Activated B cell treated with CpG ODN at 0.5 μM for 24 hours (primary cell): ENCODE results near the gene TMCO4. TPM values are rescaled to one million over a fixed set of nuclear protein-coding genes. Genes with fewer than 3 reads are reported as not detected.

Source experiments
- ATAC-seq: fragments of 200-7000 bp; cut with Tn5 transposase; one replicate; pipeline ENCODE4 v1.10.0; 2021; ENCODE audit warnings: low read depth, mild to moderate bottlenecking, moderate library complexity
- CTCF ChIA-PET: fragments of 350-600 bp; sonication (Branson Sonifier 250); formaldehyde crosslinking; loops from one replicate; lab custom pipeline; 2021; ENCODE audit warnings: antibody characterized with exemption; lab: Charles Lee
- POLR2A ChIA-PET: fragments of 350-600 bp; sonication (Branson Sonifier 250); formaldehyde crosslinking; loops from one replicate; lab custom pipeline; 2021; ENCODE audit warnings: antibody characterized with exemption; lab: Charles Lee
- DNase-seq: peaks from one replicate; pipeline ENCODE4 v3.0.0; 2022
- H3K27ac Mint-ChIP-seq: one replicate; pipeline ENCODE4 v1.8.0; 2020; ENCODE audit warnings: mixed read lengths
- H3K27me3 Mint-ChIP-seq: one replicate; pipeline ENCODE4 v1.8.0; 2021; ENCODE audit warnings: mixed read lengths
- H3K36me3 Mint-ChIP-seq: one replicate; pipeline ENCODE4 v1.8.0; 2021; ENCODE audit warnings: low read depth, mixed read lengths
- H3K4me1 Mint-ChIP-seq: one replicate; pipeline ENCODE4 v1.8.0; 2021; ENCODE audit warnings: mixed read lengths
- H3K4me3 Mint-ChIP-seq: one replicate; pipeline ENCODE4 v1.8.0; 2020; ENCODE audit warnings: mild to moderate bottlenecking, mixed read lengths
- H3K9me3 Mint-ChIP-seq: one replicate; pipeline ENCODE4 v1.8.0; 2020; ENCODE audit warnings: mixed read lengths
- CTCF ChIP-seq: fragments of 200-600 bp; IDR thresholded peaks from one replicate; pipeline ENCODE4 v1.8.0; 2022; ENCODE audit warnings: antibody characterized with exemption, mild to moderate bottlenecking
- intact Hi-C: fragments of 100-400 bp; cut with micrococcal nuclease; formaldehyde crosslinking; loops from one replicate; pipeline ENCODE4 v1.15.1; 2024
- total RNA-seq: library from RNA; stranded (reverse); gene quantifications from 2 replicates; pipeline ENCODE4 v1.2.3, GENCODE V29; 2022

TMCO4 gene
- total RNA-seq, 1 donor from 2014 or later, result 22.3 TPM

GRCh38 chr1:19757641-19758040 lies 42.1 kb downstream of the TMCO4 start:
- no peak for TF ChIP-seq CTCF
- CTCF ChIA-PET, result no interaction called here
- Mint-ChIP-seq H3K36me3 (peaks cover 45% of the 10 kb centered on the region), H3K9me3 (no peaks in the 10 kb centered on the region), H3K4me3 (no peak overlapping the region), H3K27ac (no peak overlapping the region), H3K27me3 (no peaks in the 10 kb centered on the region), H3K4me1 (no peaks in the 10 kb centered on the region)
- POLR2A ChIA-PET, result no interaction called here
- ATAC-seq (no peak), DNase-seq (no peak)
- intact Hi-C loops, result no loop called here

- ChIA-PET CTCF (no interaction called here), POLR2A (no interaction called here)
- DNase-seq (no peak), ATAC-seq (no peak)
- Mint-ChIP-seq H3K36me3 (peaks cover 53% of the 10 kb centered on the region), H3K9me3 (no peaks in the 10 kb centered on the region), H3K4me1 (no peaks in the 10 kb centered on the region), H3K27me3 (no peaks in the 10 kb centered on the region), H3K4me3 (no peak overlapping the region), H3K27ac (no peak overlapping the region)
- no peak for TF ChIP-seq CTCF
- intact Hi-C loops, result no loop called here
Observed at GRCh38 chr1:19756480-19756879, 43.2 kb downstream of the TMCO4 start.

- no peaks in the 10 kb centered on the region for H3K9me3 Mint-ChIP-seq
- no peak for TF ChIP-seq CTCF
- H3K36me3 Mint-ChIP-seq, result peaks cover 66% of the 10 kb centered on the region
- DNase-seq (no peak), ATAC-seq (no peak)
- no peaks in the 10 kb centered on the region for H3K27me3 Mint-ChIP-seq
- H3K4me3 Mint-ChIP-seq, result no peak overlapping the region
- ChIA-PET POLR2A (no interaction called here), CTCF (no interaction called here)
- intact Hi-C loops, result no loop called here
- no peak overlapping the region for H3K27ac Mint-ChIP-seq
- H3K4me1 Mint-ChIP-seq, result no peaks in the 10 kb centered on the region
Observed at GRCh38 chr1:19754482-19754881, 45.2 kb downstream of the TMCO4 start.

GRCh38 chr1:19752083-19752696 lies 47.5 kb downstream of the TMCO4 start:
- intact Hi-C loops, result no loop called here
- no peak for DNase-seq
- Mint-ChIP-seq H3K27me3 (no peaks in the 10 kb centered on the region), H3K4me1 (no peaks in the 10 kb centered on the region), H3K4me3 (no peak overlapping the region), H3K27ac (no peak overlapping the region), H3K9me3 (no peaks in the 10 kb centered on the region), H3K36me3 (peaks cover 78% of the 10 kb centered on the region)
- ATAC-seq, result no peak
- ChIA-PET CTCF (no interaction called here), POLR2A (no interaction called here)
- no peak for TF ChIP-seq CTCF

GRCh38 chr1:19750882-19751276 lies 48.8 kb downstream of the TMCO4 start:
- Mint-ChIP-seq H3K27ac (no peak overlapping the region), H3K4me1 (no peaks in the 10 kb centered on the region), H3K9me3 (no peaks in the 10 kb centered on the region), H3K27me3 (no peaks in the 10 kb centered on the region), H3K36me3 (peaks cover 82% of the 10 kb centered on the region), H3K4me3 (no peak overlapping the region)
- no peak for DNase-seq
- no peak for TF ChIP-seq CTCF
- CTCF ChIA-PET, result no interaction called here
- POLR2A ChIA-PET, result no interaction called here
- intact Hi-C loops, result no loop called here
- no peak for ATAC-seq
